GM19328 (cell line): ENCODE results near the gene ZCCHC14.
"Not testable (repeated sequence)": the region's sequence is repeated elsewhere in the genome, so short reads cannot be mapped to it uniquely, and the experiment has no call there.

Source experiments
- ATAC-seq: cut with Tn5 transposase; IDR thresholded peaks from one replicate; pipeline ENCODE4 v1.9.1; 2021; ENCODE audit warnings: mild to moderate bottlenecking, moderate library complexity; ENCODE audit not compliant: unreplicated experiment

ZCCHC14 gene

GRCh38 chr16:87525352-87525751, 32.5 kb upstream of the ZCCHC14 start:
- no peak for ATAC-seq

GRCh38 chr16:87524407-87524806, 31.6 kb upstream of the ZCCHC14 start:
- no peak for ATAC-seq

- not testable (repeated sequence) for ATAC-seq
These were observed 30.8 kb upstream of the ZCCHC14 start for GRCh38 chr16:87523605-87524004.

- not testable (repeated sequence) for ATAC-seq
These were observed 28.9 kb upstream of the ZCCHC14 start for GRCh38 chr16:87521764-87522163.

GRCh38 chr16:87519170-87519569, 26.3 kb upstream of the ZCCHC14 start:
- not testable (repeated sequence) for ATAC-seq

GRCh38 chr16:87518430-87519051, 25.7 kb upstream of the ZCCHC14 start:
- ATAC-seq: not testable (repeated sequence)

GRCh38 chr16:87517610-87518429, 25.0 kb upstream of the ZCCHC14 start:
- not testable (repeated sequence) for ATAC-seq

GRCh38 chr16:87516361-87516760, 23.5 kb upstream of the ZCCHC14 start:
- no peak for ATAC-seq

GRCh38 chr16:87515475-87516330, 22.9 kb upstream of the ZCCHC14 start:
- ATAC-seq: no peak

- not testable (repeated sequence) for ATAC-seq
These were observed 17.0 kb upstream of the ZCCHC14 start for GRCh38 chr16:87509778-87510177.

GRCh38 chr16:87507351-87508069, 14.7 kb upstream of the ZCCHC14 start:
- no peak for ATAC-seq

- no peak for ATAC-seq
These were observed 13.9 kb upstream of the ZCCHC14 start for GRCh38 chr16:87506423-87507350.

- no peak for ATAC-seq
These were observed 13.0 kb upstream of the ZCCHC14 start for GRCh38 chr16:87505834-87506233.

- not testable (repeated sequence) for ATAC-seq
These were observed 10.6 kb upstream of the ZCCHC14 start for GRCh38 chr16:87503232-87503937.

GRCh38 chr16:87502308-87502969, 9.6 kb upstream of the ZCCHC14 start:
- ATAC-seq: no peak

GRCh38 chr16:87501117-87501516, 8.3 kb upstream of the ZCCHC14 start:
- ATAC-seq: no peak

GRCh38 chr16:87499189-87499486, 6.3 kb upstream of the ZCCHC14 start:
- ATAC-seq: no peak

- no peak for ATAC-seq
These were observed 5.7 kb upstream of the ZCCHC14 start for GRCh38 chr16:87498324-87499188.
